Activated B cell treated with CpG ODN at 0.5 μM for 24 hours (primary cell): Measurements from ENCODE around the gene SLC4A2. TPM values are rescaled to one million over a fixed set of nuclear protein-coding genes. Genes with fewer than 3 reads are reported as not detected.

Experiments
- ATAC-seq: fragments of 200-7000 bp; cut with Tn5 transposase; one replicate; pipeline ENCODE4 v1.10.0; 2021; ENCODE audit warnings: low read depth, mild to moderate bottlenecking, moderate library complexity
- CTCF ChIA-PET: fragments of 350-600 bp; sonication (Branson Sonifier 250); formaldehyde crosslinking; loops from one replicate; lab custom pipeline; 2021; ENCODE audit warnings: antibody characterized with exemption; lab: Charles Lee
- POLR2A ChIA-PET: fragments of 350-600 bp; sonication (Branson Sonifier 250); formaldehyde crosslinking; loops from one replicate; lab custom pipeline; 2021; ENCODE audit warnings: antibody characterized with exemption; lab: Charles Lee
- DNase-seq: peaks from one replicate; pipeline ENCODE4 v3.0.0; 2022
- H3K27ac Mint-ChIP-seq: one replicate; pipeline ENCODE4 v1.8.0; 2020; ENCODE audit warnings: mixed read lengths
- H3K27me3 Mint-ChIP-seq: one replicate; pipeline ENCODE4 v1.8.0; 2021; ENCODE audit warnings: mixed read lengths
- H3K36me3 Mint-ChIP-seq: one replicate; pipeline ENCODE4 v1.8.0; 2021; ENCODE audit warnings: low read depth, mixed read lengths
- H3K4me1 Mint-ChIP-seq: one replicate; pipeline ENCODE4 v1.8.0; 2021; ENCODE audit warnings: mixed read lengths
- H3K4me3 Mint-ChIP-seq: one replicate; pipeline ENCODE4 v1.8.0; 2020; ENCODE audit warnings: mild to moderate bottlenecking, mixed read lengths
- H3K9me3 Mint-ChIP-seq: one replicate; pipeline ENCODE4 v1.8.0; 2020; ENCODE audit warnings: mixed read lengths
- CTCF ChIP-seq: fragments of 200-600 bp; IDR thresholded peaks from one replicate; pipeline ENCODE4 v1.8.0; 2022; ENCODE audit warnings: antibody characterized with exemption, mild to moderate bottlenecking
- intact Hi-C: fragments of 100-400 bp; cut with micrococcal nuclease; formaldehyde crosslinking; loops from one replicate; pipeline ENCODE4 v1.15.1; 2024
- total RNA-seq: library from RNA; stranded (reverse); gene quantifications from 2 replicates; pipeline ENCODE4 v1.2.3, GENCODE V29; 2022

The SLC4A2 gene
- total RNA-seq, 1 donor from 2014 or later = 72.5 TPM

DNA sequence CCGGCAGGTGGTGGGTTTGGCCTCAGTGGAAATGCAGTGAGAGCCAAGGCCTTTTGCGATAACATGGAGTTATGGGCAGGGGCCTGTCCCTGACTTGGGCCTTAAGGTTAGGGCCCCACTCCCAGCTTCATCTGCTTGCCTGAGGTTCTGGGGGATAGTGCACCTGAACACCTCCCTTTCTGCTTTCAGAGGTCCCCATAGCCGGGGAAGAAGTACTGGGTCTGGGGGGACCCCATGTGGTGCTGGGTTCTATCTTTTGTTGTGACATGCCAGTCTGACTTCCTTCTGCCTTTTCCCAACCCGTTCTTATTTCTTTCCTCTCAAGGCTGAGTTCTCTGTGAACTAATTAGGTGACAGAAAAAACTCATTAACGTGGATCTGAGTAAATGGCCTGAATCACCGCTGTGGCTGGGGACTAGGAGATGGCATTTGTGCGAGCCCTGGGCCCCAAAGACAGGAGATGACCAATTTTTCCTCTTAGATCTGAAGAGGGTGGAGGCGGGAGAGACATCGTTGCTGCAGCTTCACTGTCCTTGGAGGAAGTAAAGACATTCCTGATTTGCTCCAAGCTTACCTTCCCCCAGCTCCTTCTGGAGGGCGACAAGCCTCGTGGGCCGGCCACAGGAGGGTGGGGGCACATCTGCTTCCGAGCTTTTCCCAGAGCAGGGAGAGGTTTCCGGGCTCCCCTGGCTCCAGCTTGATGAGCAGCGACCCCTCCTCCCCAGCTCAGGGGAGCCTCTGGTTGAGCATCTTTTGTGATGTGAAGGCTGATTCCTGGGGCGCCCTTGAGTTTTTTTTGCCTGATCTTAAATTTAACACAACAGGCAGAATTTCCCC, 28.8 kb downstream of the SLC4A2 start:
- intact Hi-C loops = loop anchor here (1.0 to 10.0 kb wide), 4 partner anchors 23 to 1463 kb away; partner anchors contain the start of gene PRKAG2
- TF ChIP-seq CTCF = no peak
- H3K27ac Mint-ChIP-seq = no peak overlapping the region
- POLR2A ChIA-PET = interaction anchor here (1.4 kb wide), 1 partner anchor 17 kb away, joined by 3 read pairs; no protein-coding TSS in a partner anchor
- ATAC-seq = no peak
- H3K9me3 Mint-ChIP-seq = no peaks in the 10 kb centered on the region
- DNase-seq = no peak
- CTCF ChIA-PET = interaction anchor here (0.6 to 1.5 kb wide), 3 partner anchors 23 to 190 kb away, joined by 3 read pairs; no protein-coding TSS in a partner anchor
- peaks cover 21% of the 10 kb centered on the region for H3K27me3 Mint-ChIP-seq
- peak overlapping the region; percentile 45 for H3K4me3 Mint-ChIP-seq
- H3K36me3 Mint-ChIP-seq = no peaks in the 10 kb centered on the region
- H3K4me1 Mint-ChIP-seq = peaks cover 33% of the 10 kb centered on the region

GRCh38 chr7:151088856-151089699, 29.7 kb downstream of the SLC4A2 start:
- no peak for TF ChIP-seq CTCF
- H3K36me3 Mint-ChIP-seq = no peaks in the 10 kb centered on the region
- intact Hi-C loops = loop anchor here (1.0 to 10.0 kb wide), 4 partner anchors 22 to 1464 kb away; partner anchors contain the start of gene PRKAG2
- peaks cover 21% of the 10 kb centered on the region for H3K27me3 Mint-ChIP-seq
- ATAC-seq (no peak), DNase-seq (no peak)
- H3K4me1 Mint-ChIP-seq = peaks cover 28% of the 10 kb centered on the region
- no peaks in the 10 kb centered on the region for H3K9me3 Mint-ChIP-seq
- POLR2A ChIA-PET = interaction anchor here (1.4 kb wide), 1 partner anchor 16 kb away, joined by 3 read pairs; no protein-coding TSS in a partner anchor
- peak overlapping the region; percentile 42 for H3K4me3 Mint-ChIP-seq
- CTCF ChIA-PET = no interaction called here
- no peak overlapping the region for H3K27ac Mint-ChIP-seq

DNA sequence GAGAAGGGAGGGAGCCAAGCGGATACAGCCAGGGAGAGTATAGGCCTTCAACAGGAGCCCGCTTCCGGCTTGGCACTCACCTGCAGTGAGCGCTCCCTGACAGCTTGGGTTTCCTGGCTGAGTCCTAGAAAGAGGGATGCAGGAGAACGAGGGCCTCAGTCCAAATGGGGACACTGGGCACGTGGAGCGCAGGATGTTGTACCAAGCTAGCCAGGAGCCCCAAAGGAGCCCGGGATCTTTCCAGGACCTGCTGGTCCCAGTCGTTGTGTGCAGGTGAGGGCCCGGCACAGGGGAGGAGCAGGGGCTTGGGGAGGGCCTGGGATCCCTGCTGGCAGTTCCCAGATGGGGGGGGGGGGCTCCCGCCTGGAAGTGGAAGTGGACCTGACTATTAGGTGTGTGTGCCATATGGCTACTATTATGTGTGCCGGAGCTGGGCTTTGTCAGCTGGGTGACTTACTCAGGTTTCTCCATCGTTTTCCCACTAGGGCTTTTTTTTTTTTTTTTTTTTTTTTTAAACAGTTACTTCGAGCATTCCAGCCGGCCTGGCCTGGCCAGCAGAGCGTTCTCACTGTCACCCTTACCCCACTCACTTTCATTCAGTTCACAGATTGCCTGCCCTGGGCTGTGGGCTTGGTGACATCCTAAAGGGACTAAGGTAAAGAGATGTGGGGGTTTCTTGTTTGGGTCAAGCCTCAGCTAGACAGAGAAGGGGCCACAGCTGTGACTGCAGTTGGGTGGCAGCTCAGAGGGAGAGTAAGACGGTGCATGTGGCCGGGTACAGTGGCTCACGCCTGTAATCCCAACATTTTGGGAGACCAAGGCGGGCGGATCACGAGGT, 30.7 kb downstream of the SLC4A2 start:
- Mint-ChIP-seq H3K27ac (no peak overlapping the region), H3K27me3 (peaks cover 17% of the 10 kb centered on the region), H3K4me1 (peaks cover 23% of the 10 kb centered on the region), H3K36me3 (no peaks in the 10 kb centered on the region), H3K4me3 (no peak overlapping the region), H3K9me3 (no peaks in the 10 kb centered on the region)
- no peak for DNase-seq
- ChIA-PET CTCF (no interaction called here), POLR2A (interaction anchor here (0.7 kb wide), 1 partner anchor 159 kb away, joined by 3 read pairs; no protein-coding TSS in a partner anchor)
- no peak for TF ChIP-seq CTCF
- no peak for ATAC-seq
- intact Hi-C loops = loop anchor here (2.0 to 10.0 kb wide), 3 partner anchors 77 to 1465 kb away; partner anchors contain the start of gene PRKAG2

DNA sequence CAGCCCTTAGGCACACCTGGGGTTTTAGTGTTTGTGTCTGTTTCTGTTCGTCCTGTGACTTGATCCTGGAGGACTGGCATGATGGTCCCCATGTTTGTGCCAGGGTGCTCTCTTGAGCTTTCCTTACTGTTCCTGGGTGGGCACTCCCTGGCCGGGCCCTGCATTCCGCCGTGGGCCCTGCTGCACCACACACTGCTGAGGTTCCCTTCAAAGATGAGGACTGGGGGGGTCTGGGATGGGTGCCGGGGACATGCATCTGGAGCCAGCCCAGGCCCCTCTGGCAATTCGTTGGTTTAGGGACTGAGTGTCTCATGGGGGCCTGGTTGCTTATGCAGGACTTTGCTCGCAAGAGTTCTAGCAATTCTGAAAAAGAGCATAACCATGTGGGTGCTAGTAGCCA, 31.6 kb downstream of the SLC4A2 start:
- peaks cover 13% of the 10 kb centered on the region for H3K27me3 Mint-ChIP-seq
- POLR2A ChIA-PET = no interaction called here
- no peak overlapping the region for H3K27ac Mint-ChIP-seq
- CTCF ChIA-PET = no interaction called here
- no peak for TF ChIP-seq CTCF
- intact Hi-C loops = no loop called here
- H3K36me3 Mint-ChIP-seq = no peaks in the 10 kb centered on the region
- no peak overlapping the region for H3K4me3 Mint-ChIP-seq
- H3K4me1 Mint-ChIP-seq = peaks cover 14% of the 10 kb centered on the region
- H3K9me3 Mint-ChIP-seq = no peaks in the 10 kb centered on the region
- ATAC-seq = no peak
- no peak for DNase-seq
